PC-3 (cell line): ENCODE data around the gene TMEM140. TPM values are rescaled to one million over a fixed set of nuclear protein-coding genes. Genes with fewer than 3 reads are reported as not detected.

Source experiments
- ATAC-seq: fragments of 200-7000 bp; cut with Tn5 transposase; 2 replicates; pipeline ENCODE4 v1.9.1; 2020; ENCODE audit warnings: mild to moderate bottlenecking, moderate library complexity
- BruUV-seq: library from RNA; stranded (reverse); fragments of 400-500 nt; replicated peaks from 2 replicates; lab custom pipeline; 2021; lab: Mats Ljungman, UMichigan
- CTCF ChIA-PET: fragments of 300-600 bp; sonication (Branson Sonifier 250); formaldehyde crosslinking; loops from one replicate; lab custom pipeline; 2022; ENCODE audit warnings: antibody characterized with exemption; lab: Charles Lee
- POLR2A ChIA-PET: fragments of 300-600 bp; sonication (Branson Sonifier 250); formaldehyde crosslinking; loops from one replicate; lab custom pipeline; 2022; ENCODE audit warnings: antibody characterized with exemption; ENCODE audit not compliant: unreplicated experiment; lab: Charles Lee
- DNase-seq: peaks from one replicate; pipeline ENCODE4 v3.0.0-alpha.2; 2015
- H2AFZ ChIP-seq: fragments of 300-600 bp; sonication (generic); 2 replicates; pipeline ENCODE4 v1.6.0; 2016; ENCODE audit warnings: antibody characterized with exemption, low read length
- H3F3A ChIP-seq: fragments of 300-600 bp; sonication (generic); one replicate; pipeline ENCODE4 v1.6.0; 2017; ENCODE audit warnings: antibody characterized with exemption, low read length, control low read depth, mild to moderate bottlenecking; ENCODE audit not compliant: unreplicated experiment
- H3K27ac ChIP-seq: fragments of 300-600 bp; sonication (generic); 2 replicates; pipeline ENCODE4 v1.5.1; 2016; ENCODE audit warnings: mild to moderate bottlenecking, low read length
- H3K27me3 ChIP-seq: fragments of 300-600 bp; sonication (generic); 2 replicates; pipeline ENCODE4 v1.6.1; 2016; ENCODE audit warnings: low read length, mixed read lengths
- H3K36me3 ChIP-seq: fragments of 300-600 bp; sonication (generic); 2 replicates; pipeline ENCODE4 v1.6.1; 2016; ENCODE audit warnings: low read depth, mixed run types, low read length, mixed read lengths
- H3K4me1 ChIP-seq: fragments of 300-600 bp; sonication (generic); 2 replicates; pipeline ENCODE4 v1.5.1; 2016; ENCODE audit warnings: low read length; ENCODE audit not compliant: insufficient read depth
- H3K4me2 ChIP-seq: fragments of 300-600 bp; sonication (generic); 2 replicates; pipeline ENCODE4 v1.6.0; 2016; ENCODE audit warnings: low read length
- H3K4me3 ChIP-seq: fragments of 300-600 bp; sonication (generic); 2 replicates; pipeline ENCODE4 v1.5.1; 2016; ENCODE audit warnings: mild to moderate bottlenecking, low read length, mixed read lengths
- H3K79me2 ChIP-seq: fragments of 300-600 bp; sonication (generic); 2 replicates; pipeline ENCODE4 v1.6.1; 2017; ENCODE audit warnings: low read length, mixed read lengths
- H3K9ac ChIP-seq: fragments of 300-600 bp; sonication (generic); 2 replicates; pipeline ENCODE4 v1.6.0; 2016; ENCODE audit warnings: mild to moderate bottlenecking, low read length
- H3K9me2 ChIP-seq: fragments of 300-600 bp; sonication (generic); replicated peaks from 2 replicates; pipeline ENCODE4 v1.6.1; 2016; ENCODE audit warnings: mixed run types, low read length, mixed read lengths
- H3K9me3 ChIP-seq: fragments of 300-600 bp; sonication (generic); 2 replicates; pipeline ENCODE4 v1.6.1; 2016; ENCODE audit warnings: low read length, mixed read lengths
- H4K20me1 ChIP-seq: fragments of 300-600 bp; sonication (generic); 2 replicates; pipeline ENCODE4 v1.6.1; 2016; ENCODE audit warnings: low read length, mixed read lengths
- CTCF ChIP-seq: fragments of 300-600 bp; sonication (generic); conservative IDR thresholded peaks from 2 replicates; pipeline ENCODE4 v1.5.1; 2017; ENCODE audit warnings: antibody characterized with exemption, low read depth, mild to moderate bottlenecking, low read length
- EZH2 ChIP-seq: fragments of 300-600 bp; sonication (generic); IDR thresholded peaks from one replicate; pipeline ENCODE4 v1.6.1; 2017; ENCODE audit warnings: antibody characterized with exemption, mild to moderate bottlenecking, low read length; ENCODE audit not compliant: unreplicated experiment
- EZH2phosphoT487 ChIP-seq: fragments of 300-600 bp; sonication (generic); IDR thresholded peaks from 2 replicates; pipeline ENCODE4 v1.6.1; 2018; ENCODE audit warnings: mild to moderate bottlenecking, antibody characterized with exemption, low read length, borderline replicate concordance
- intact Hi-C: fragments of 100-400 bp; cut with micrococcal nuclease; formaldehyde crosslinking; loops from 2 replicates; pipeline ENCODE4 v1.9.0; 2023
- microRNA-seq: library from miRNA; unstranded; fragments of <30 nt; microRNA quantifications from one replicate; pipeline ENCODE4 v1.1.0, GENCODE V29; 2020; ENCODE audit not compliant: unreplicated experiment
- total RNA-seq: library from RNA; depleted of rRNA; stranded (reverse); fragments of >200 nt; gene quantifications from 2 replicates; pipeline ENCODE4 v1.2.3, GENCODE V29; 2014; rRNA removed

The TMEM140 gene
- total RNA-seq, 1 experiment from 2014 or later, result not detected

GRCh38 chr7:135215180-135215579 lies 67.3 kb downstream of the TMEM140 start:
- no TSS peak for BruUV-seq
- intact Hi-C loops, result loop anchor here (10.0 kb wide), 1 partner anchor 60 kb away; no protein-coding TSS in a partner anchor
- ATAC-seq, result no peak

DNA sequence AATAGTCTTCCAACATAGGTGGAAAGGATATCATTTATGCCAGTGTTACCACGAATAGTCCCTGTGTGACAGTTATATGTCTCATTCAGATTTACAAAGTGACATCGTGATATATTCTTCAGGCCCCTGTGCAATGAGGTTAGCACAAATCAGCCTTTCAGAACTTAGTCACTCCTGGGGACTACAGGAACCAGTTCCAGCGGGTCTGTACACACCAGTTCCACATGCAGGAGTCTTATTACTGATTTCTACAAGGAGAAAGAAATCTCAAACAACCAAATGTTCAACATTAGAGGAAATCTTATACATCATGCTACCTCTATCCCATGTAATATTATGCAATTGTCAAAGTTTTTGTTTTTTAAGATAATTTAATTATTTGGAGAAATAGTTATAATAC lies 67.8 kb downstream of the TMEM140 start:
- intact Hi-C loops, result loop anchor here (10.0 kb wide), 1 partner anchor 59 kb away; no protein-coding TSS in a partner anchor
- no peak overlapping the region for H2AFZ ChIP-seq
- TF ChIP-seq EZH2phosphoT487 (no peak), CTCF (no peak), EZH2 (no peak)
- H3K9me2 ChIP-seq, result no peaks in the 10 kb centered on the region
- no peaks in the 10 kb centered on the region for H3K9me3 ChIP-seq
- no TSS peak for BruUV-seq
- no peaks in the 10 kb centered on the region for H3K79me2 ChIP-seq
- ChIA-PET POLR2A (no interaction called here), CTCF (no interaction called here)
- no peak for ATAC-seq
- no peaks in the 10 kb centered on the region for H3K27me3 ChIP-seq
- DNase-seq, result no peak
- no peaks in the 10 kb centered on the region for H3K4me1 ChIP-seq
- H3K4me2 ChIP-seq, result no peak overlapping the region
- no peak overlapping the region for H3K9ac ChIP-seq
- H3K27ac ChIP-seq, result no peak overlapping the region
- no peaks in the 10 kb centered on the region for H3K36me3 ChIP-seq
- no peaks in the 10 kb centered on the region for H3F3A ChIP-seq
- no peaks in the 10 kb centered on the region for H4K20me1 ChIP-seq
- H3K4me3 ChIP-seq, result no peak overlapping the region

More at GRCh38 chr7:135215180-135215579, 67.3 kb downstream of the TMEM140 start:
- Histone ChIP-seq H2AFZ (no peak overlapping the region), H3K27me3 (no peaks in the 10 kb centered on the region), H3K9ac (no peak overlapping the region), H3K36me3 (no peaks in the 10 kb centered on the region), H3K79me2 (no peaks in the 10 kb centered on the region), H3K9me3 (no peaks in the 10 kb centered on the region), H3F3A (no peaks in the 10 kb centered on the region), H3K27ac (no peak overlapping the region), H3K4me1 (no peaks in the 10 kb centered on the region; the same call in 1 of the 2 replicates), H3K9me2 (no peaks in the 10 kb centered on the region), H3K4me3 (no peak overlapping the region), H3K4me2 (no peak overlapping the region), H4K20me1 (no peaks in the 10 kb centered on the region)
- ChIA-PET POLR2A (no interaction called here), CTCF (no interaction called here)
- no peak for TF ChIP-seq EZH2phosphoT487
- TF ChIP-seq CTCF, result no peak
- TF ChIP-seq EZH2, result no peak
- no peak for DNase-seq

Small RNA genes within 50 kb of the gene (microRNA-seq; reads per million reads assigned to microRNA genes)
- not detected for gene MIR6509

Other genes with a start within 250 kb of the TMEM140 start
- 1.9 and 2.5 TPM in 2 replicates for gene AGBL3, start 161.6 kb upstream of the TMEM140 start, total RNA-seq
- gene CYREN, start 22.6 kb downstream of the TMEM140 start, total RNA-seq, result 48.2 and 66.8 TPM in 2 replicates
- 12.3 and 23.0 TPM in 2 replicates for gene WDR91, start 63.5 kb downstream of the TMEM140 start, total RNA-seq
- not detected in 2 replicates for gene STRA8, start 85.8 kb downstream of the TMEM140 start, total RNA-seq